Measurements from ENCODE around the gene UGP2. TPM values are rescaled to one million over a fixed set of nuclear protein-coding genes. Genes with fewer than 3 reads are reported as not detected.

Gene UGP2
- total and polyA plus RNA-seq, 2 donors from 2014 or later = 118 to 140 TPM

- TF ChIP-seq, protein P1, sequence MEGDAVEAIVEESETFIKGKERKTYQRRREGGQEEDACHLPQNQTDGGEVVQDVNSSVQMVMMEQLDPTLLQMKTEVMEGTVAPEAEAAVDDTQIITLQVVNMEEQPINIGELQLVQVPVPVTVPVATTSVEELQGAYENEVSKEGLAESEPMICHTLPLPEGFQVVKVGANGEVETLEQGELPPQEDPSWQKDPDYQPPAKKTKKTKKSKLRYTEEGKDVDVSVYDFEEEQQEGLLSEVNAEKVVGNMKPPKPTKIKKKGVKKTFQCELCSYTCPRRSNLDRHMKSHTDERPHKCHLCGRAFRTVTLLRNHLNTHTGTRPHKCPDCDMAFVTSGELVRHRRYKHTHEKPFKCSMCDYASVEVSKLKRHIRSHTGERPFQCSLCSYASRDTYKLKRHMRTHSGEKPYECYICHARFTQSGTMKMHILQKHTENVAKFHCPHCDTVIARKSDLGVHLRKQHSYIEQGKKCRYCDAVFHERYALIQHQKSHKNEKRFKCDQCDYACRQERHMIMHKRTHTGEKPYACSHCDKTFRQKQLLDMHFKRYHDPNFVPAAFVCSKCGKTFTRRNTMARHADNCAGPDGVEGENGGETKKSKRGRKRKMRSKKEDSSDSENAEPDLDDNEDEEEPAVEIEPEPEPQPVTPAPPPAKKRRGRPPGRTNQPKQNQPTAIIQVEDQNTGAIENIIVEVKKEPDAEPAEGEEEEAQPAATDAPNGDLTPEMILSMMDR (IDR thresholded peaks at IDR 0.05; ENCODE audit: borderline replicate concordance, extremely low read depth, insufficient read depth) = no peak
- no peaks in the 10 kb centered on the region for H3K27me3 ChIP-seq (ENCODE audit: control insufficient read depth, insufficient read depth, low read length)
- no peak overlapping the region for H3K9ac ChIP-seq (ENCODE audit: low read length in 3 of 3)
- H3K36me3 ChIP-seq (ENCODE audit: control insufficient read depth in 2 of 3, insufficient read depth in 3 of 3, low read length in 3 of 3) = peaks cover 2 to 24% (median 8%) of the 10 kb centered on the region in 3 donors
- FAIRE-seq (no peak), DNase-seq (no peak)
- H3K9me3 ChIP-seq (ENCODE audit: control insufficient read depth in 2 of 3, insufficient read depth in 1 of 3, low read length in 3 of 3) = no peaks in the 10 kb centered on the region
- no peak overlapping the region for H3K4me3 ChIP-seq (ENCODE audit: low read length in 3 of 3)
- intact Hi-C loops (cut with DNase I) = no loop called here
- no peak overlapping the region for H3K27ac ChIP-seq (ENCODE audit: low read depth in 2 of 2, low read length in 2 of 2)
- no peaks in the 10 kb centered on the region for H3K4me1 ChIP-seq (ENCODE audit: control insufficient read depth in 2 of 3, insufficient read depth in 2 of 3, low read depth in 1 of 3, low read length in 3 of 3)
These were observed 40.9 kb downstream of the UGP2 start for GRCh38 chr2:63882395-63883105.

DNA sequence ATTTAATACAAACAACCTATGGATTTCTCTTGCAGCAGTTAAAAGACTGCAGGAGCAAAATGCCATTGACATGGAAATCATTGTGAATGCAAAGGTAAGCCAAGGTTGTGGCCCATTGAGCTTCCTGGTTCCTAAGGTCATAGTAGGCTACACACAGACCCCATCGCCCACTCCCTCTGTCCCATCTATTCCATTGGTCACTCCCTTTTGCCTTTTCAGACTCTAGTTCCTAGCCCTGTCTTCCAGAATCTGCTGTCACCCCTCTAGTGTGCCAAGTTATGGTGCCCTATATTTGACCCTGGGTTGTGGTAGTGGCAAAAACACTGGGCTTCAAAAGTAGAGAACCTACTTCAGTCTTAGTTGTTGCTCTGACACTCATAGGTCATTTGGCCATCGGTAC is 44.7 kb downstream of the UGP2 start:
- TF ChIP-seq, protein P1 (IDR thresholded peaks at IDR 0.05; ENCODE audit: borderline replicate concordance, extremely low read depth, insufficient read depth) = no peak
- H3K4me3 ChIP-seq (ENCODE audit: low read length in 3 of 3) = no peak overlapping the region
- H3K27ac ChIP-seq (ENCODE audit: low read depth in 2 of 2, low read length in 2 of 2) = no peak overlapping the region
- no peak for DNase-seq
- H3K9me3 ChIP-seq (ENCODE audit: control insufficient read depth in 2 of 3, insufficient read depth in 1 of 3, low read length in 3 of 3) = no peaks in the 10 kb centered on the region
- peaks cover 8 to 45% (median 13%) of the 10 kb centered on the region in 3 donors for H3K36me3 ChIP-seq (ENCODE audit: control insufficient read depth in 2 of 3, insufficient read depth in 3 of 3, low read length in 3 of 3)
- intact Hi-C loops (cut with DNase I) = no loop called here
- no peaks in the 10 kb centered on the region for H3K27me3 ChIP-seq (ENCODE audit: control insufficient read depth, insufficient read depth, low read length)
- no peaks in the 10 kb centered on the region for H3K4me1 ChIP-seq (ENCODE audit: control insufficient read depth in 2 of 3, insufficient read depth in 2 of 3, low read depth in 1 of 3, low read length in 3 of 3)
- no peak for FAIRE-seq
- no peak overlapping the region for H3K9ac ChIP-seq (ENCODE audit: low read length in 3 of 3)

DNA sequence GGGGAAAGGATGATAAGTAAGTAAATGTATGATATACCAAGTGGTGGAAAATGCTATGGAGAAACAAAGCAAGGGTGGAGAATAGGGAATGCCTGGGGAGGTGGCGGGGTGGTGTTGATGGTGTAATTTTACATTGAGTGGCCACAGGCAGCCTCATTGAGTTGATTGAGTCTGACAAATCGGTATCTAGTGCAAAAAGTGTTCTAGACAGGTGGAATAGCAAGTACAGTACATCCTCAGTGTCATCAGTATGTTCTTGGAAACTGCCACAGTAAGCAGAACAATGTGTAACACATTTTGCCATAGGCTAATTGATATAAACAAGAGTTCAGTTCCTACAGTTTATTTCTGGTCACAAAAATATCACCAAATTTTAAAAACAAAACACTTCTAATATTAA is 46.4 kb downstream of the UGP2 start:
- Histone ChIP-seq H3K4me1 (ENCODE audit: control insufficient read depth in 2 of 3, insufficient read depth in 2 of 3, low read depth in 1 of 3, low read length in 3 of 3) (no peaks in the 10 kb centered on the region), H3K9ac (ENCODE audit: low read length in 3 of 3) (no peak overlapping the region), H3K27ac (ENCODE audit: low read depth in 2 of 2, low read length in 2 of 2) (no peak overlapping the region), H3K9me3 (ENCODE audit: control insufficient read depth in 2 of 3, insufficient read depth in 1 of 3, low read length in 3 of 3) (no peaks in the 10 kb centered on the region), H3K36me3 (ENCODE audit: control insufficient read depth in 2 of 3, insufficient read depth in 3 of 3, low read length in 3 of 3) (peaks cover 8 to 50% (median 16%) of the 10 kb centered on the region in 3 donors), H3K4me3 (ENCODE audit: low read length in 3 of 3) (no peak overlapping the region), H3K27me3 (ENCODE audit: control insufficient read depth, insufficient read depth, low read length) (no peaks in the 10 kb centered on the region)
- DNase-seq (no peak), FAIRE-seq (no peak)
- TF ChIP-seq, protein P1 (IDR thresholded peaks at IDR 0.05; ENCODE audit: borderline replicate concordance, extremely low read depth, insufficient read depth) = no peak
- intact Hi-C loops (cut with DNase I) = no loop called here
